ENCODE data around the gene RBM4B. TPM values are rescaled to one million over a fixed set of nuclear protein-coding genes. Genes with fewer than 3 reads are reported as not detected.

RBM4B gene
- total and polyA plus RNA-seq, 2 of the 13 experiments (the other 11 are each of a cell fraction or from before 2014, with no cell fraction given) = 25.8 to 32.4 TPM

DNA sequence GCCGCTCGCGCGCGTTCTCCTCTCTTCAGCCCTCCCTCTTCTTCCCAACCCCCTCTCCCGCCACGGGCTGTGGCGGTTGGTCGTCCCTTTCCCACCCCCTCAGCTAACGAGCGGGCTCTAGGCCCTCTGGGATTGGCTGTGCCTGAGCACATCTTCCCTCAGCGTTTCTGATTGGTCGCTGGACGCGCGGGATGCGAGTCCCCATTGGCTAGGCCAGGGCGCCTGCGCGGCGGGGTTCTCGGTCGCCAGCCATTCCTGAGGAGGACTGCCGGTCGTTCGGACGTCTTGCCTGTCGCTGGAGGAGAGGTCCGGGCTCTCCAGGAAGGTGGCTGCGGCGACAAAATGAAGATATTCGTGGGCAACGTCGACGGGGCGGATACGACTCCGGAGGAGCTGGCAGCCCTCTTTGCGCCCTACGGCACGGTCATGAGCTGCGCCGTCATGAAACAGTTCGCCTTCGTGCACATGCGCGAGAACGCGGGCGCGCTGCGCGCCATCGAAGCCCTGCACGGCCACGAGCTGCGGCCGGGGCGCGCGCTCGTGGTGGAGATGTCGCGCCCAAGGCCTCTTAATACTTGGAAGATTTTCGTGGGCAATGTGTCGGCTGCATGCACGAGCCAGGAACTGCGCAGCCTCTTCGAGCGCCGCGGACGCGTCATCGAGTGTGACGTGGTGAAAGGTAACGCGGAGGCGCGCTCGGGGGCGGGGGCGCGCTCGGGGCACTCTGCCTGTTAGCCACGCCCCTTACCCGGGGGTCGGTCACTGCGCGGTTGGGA lies 61.1 kb downstream of the RBM4B start, which contains the start of gene RBM14 (continued):
- TF ChIP-seq NFKB2 (CRISPR knock-in tag; IDR thresholded peaks at IDR 0.05; ENCODE audit: borderline replicate concordance) (peak; percentile 58; the same call in 1 of the 2 replicates), ZNF713 (CRISPR knock-in tag; IDR thresholded peaks at IDR 0.05) (no peak), ZNF329 (CRISPR knock-in tag; IDR thresholded peaks at IDR 0.05; ENCODE audit: low read depth) (0 out of 2 replicates have a peak, but pooled peaks have one; percentile 2), AHR (CRISPR knock-in tag; IDR thresholded peaks at IDR 0.05) (0 out of 2 replicates have a peak, but pooled peaks have one; percentile 40), MEIS1 (CRISPR knock-in tag; IDR thresholded peaks at IDR 0.05; ENCODE audit: borderline replicate concordance) (0 out of 2 replicates have a peak, but pooled peaks have one; percentile 69), ZNF510 (CRISPR knock-in tag; IDR thresholded peaks at IDR 0.05; ENCODE audit: low read depth) (peak; percentile 56; the same call in 1 of the 2 replicates), GABPB1 (CRISPR knock-in tag; IDR thresholded peaks at IDR 0.05) (peak; percentile 65), TGIF2 (CRISPR knock-in tag; IDR thresholded peaks at IDR 0.05) (peak; percentile 71), SKI (IDR thresholded peaks at IDR 0.05; ENCODE audit: partially characterized antibody) (peak; percentile 69), SP5 (CRISPR knock-in tag; IDR thresholded peaks at IDR 0.05; ENCODE audit: borderline replicate concordance, low read depth) (peak; percentile 6; the same call in 1 of the 2 replicates), ZNF337 (CRISPR knock-in tag; IDR thresholded peaks at IDR 0.05; ENCODE audit: borderline replicate concordance, low read depth) (0 out of 2 replicates have a peak, but pooled peaks have one; percentile 26), FOXA1 (IDR thresholded peaks at IDR 0.05) (no peak), FOXA1 (CRISPR knock-in tag; IDR thresholded peaks at IDR 0.05) (no peak), ZNF678 (CRISPR knock-in tag; IDR thresholded peaks at IDR 0.05) (0 out of 2 replicates have a peak, but pooled peaks have one; percentile 53), DNMT1 (CRISPR knock-in tag; IDR thresholded peaks at IDR 0.05) (peak; percentile 98)
- TF ChIP-seq, protein P1, sequence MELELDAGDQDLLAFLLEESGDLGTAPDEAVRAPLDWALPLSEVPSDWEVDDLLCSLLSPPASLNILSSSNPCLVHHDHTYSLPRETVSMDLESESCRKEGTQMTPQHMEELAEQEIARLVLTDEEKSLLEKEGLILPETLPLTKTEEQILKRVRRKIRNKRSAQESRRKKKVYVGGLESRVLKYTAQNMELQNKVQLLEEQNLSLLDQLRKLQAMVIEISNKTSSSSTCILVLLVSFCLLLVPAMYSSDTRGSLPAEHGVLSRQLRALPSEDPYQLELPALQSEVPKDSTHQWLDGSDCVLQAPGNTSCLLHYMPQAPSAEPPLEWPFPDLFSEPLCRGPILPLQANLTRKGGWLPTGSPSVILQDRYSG (CRISPR knock-in tag; IDR thresholded peaks at IDR 0.05) = 0 out of 2 replicates have a peak, but pooled peaks have one; percentile 75
- TF ChIP-seq, protein P2, sequence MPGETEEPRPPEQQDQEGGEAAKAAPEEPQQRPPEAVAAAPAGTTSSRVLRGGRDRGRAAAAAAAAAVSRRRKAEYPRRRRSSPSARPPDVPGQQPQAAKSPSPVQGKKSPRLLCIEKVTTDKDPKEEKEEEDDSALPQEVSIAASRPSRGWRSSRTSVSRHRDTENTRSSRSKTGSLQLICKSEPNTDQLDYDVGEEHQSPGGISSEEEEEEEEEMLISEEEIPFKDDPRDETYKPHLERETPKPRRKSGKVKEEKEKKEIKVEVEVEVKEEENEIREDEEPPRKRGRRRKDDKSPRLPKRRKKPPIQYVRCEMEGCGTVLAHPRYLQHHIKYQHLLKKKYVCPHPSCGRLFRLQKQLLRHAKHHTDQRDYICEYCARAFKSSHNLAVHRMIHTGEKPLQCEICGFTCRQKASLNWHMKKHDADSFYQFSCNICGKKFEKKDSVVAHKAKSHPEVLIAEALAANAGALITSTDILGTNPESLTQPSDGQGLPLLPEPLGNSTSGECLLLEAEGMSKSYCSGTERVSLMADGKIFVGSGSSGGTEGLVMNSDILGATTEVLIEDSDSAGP (CRISPR knock-in tag; IDR thresholded peaks at IDR 0.05; ENCODE audit: borderline replicate concordance) = peak; percentile 88
- TF ChIP-seq, protein P3, sequence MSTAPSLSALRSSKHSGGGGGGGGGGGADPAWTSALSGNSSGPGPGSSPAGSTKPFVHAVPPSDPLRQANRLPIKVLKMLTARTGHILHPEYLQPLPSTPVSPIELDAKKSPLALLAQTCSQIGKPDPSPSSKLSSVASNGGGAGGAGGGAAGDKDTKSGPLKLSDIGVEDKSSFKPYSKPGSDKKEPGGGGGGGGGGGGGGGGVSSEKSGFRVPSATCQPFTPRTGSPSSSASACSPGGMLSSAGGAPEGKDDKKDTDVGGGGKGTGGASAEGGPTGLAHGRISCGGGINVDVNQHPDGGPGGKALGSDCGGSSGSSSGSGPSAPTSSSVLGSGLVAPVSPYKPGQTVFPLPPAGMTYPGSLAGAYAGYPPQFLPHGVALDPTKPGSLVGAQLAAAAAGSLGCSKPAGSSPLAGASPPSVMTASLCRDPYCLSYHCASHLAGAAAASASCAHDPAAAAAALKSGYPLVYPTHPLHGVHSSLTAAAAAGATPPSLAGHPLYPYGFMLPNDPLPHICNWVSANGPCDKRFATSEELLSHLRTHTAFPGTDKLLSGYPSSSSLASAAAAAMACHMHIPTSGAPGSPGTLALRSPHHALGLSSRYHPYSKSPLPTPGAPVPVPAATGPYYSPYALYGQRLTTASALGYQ (CRISPR knock-in tag; IDR thresholded peaks at IDR 0.05) = peak; percentile 55; the same call in 1 of the 2 replicates
- TF ChIP-seq, protein P4, sequence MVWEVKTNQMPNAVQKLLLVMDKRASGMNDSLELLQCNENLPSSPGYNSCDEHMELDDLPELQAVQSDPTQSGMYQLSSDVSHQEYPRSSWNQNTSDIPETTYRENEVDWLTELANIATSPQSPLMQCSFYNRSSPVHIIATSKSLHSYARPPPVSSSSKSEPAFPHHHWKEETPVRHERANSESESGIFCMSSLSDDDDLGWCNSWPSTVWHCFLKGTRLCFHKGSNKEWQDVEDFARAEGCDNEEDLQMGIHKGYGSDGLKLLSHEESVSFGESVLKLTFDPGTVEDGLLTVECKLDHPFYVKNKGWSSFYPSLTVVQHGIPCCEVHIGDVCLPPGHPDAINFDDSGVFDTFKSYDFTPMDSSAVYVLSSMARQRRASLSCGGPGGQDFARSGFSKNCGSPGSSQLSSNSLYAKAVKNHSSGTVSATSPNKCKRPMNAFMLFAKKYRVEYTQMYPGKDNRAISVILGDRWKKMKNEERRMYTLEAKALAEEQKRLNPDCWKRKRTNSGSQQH (CRISPR knock-in tag; IDR thresholded peaks at IDR 0.05; ENCODE audit: low read depth) = peak; percentile 89

Measured in HepG2 (cell line).